Spleen (tissue), 7 donors: Measurements from ENCODE around the gene CLIC5.

Experiments used
- CTCF ChIP-seq, 11 experiments: fragments of 200-600 bp in 7 of 11; fragments of 450-650 bp in 4 of 11; sonication (generic) in 4 of 11; IDR thresholded peaks in 8 of 11; conservative IDR thresholded peaks in 3 of 11; 1 replicate in 7 of 11; 2 replicates in 4 of 11; pipeline versions ENCODE4 v1.4.0 to v1.8.0; 2016 to 2021; ENCODE audit warnings: antibody characterized with exemption in 11 of 11, inconsistent platforms in 4 of 11, mild to moderate bottlenecking in 1 of 11
- POLR2A ChIP-seq, 3 donors: fragments of 450-650 bp; IDR thresholded peaks; one replicate each; pipeline ENCODE4 v1.5.1; 2017; ENCODE audit warnings: antibody characterized with exemption in 3 of 3, mild to moderate bottlenecking in 1 of 3
- donor health status: DM: no; HTN: no; CAD: no; lungs with moderate emphysema.
- donor health status: DM: no; HTN: no; CAD: no.
- donor health status: DM: no; HTN: no; CAD: no.

GRCh38 chr6:46036911-46037310 lies 21.3 kb upstream of the CLIC5 start:
- TF ChIP-seq CTCF (IDR thresholded peaks at IDR 0.05 in 8 of 11, conservative IDR thresholded peaks at IDR 0.05 in 3 of 11) (no peak), POLR2A (IDR thresholded peaks at IDR 0.05) (no peak)
